SK-N-SH treated with all-trans-retinoic acid at 6 μM for 48 hours (cell line): Measurements from ENCODE around the gene SEMA5A.

Experiments used
- ATAC-seq: fragments of 200-7000 bp; cut with Tn5 transposase; 3 replicates; pipeline ENCODE4 v1.9.1; 2020; ENCODE audit warnings: mild to moderate bottlenecking, moderate library complexity
- BACH2 ChIP-seq: fragments of 250-450 bp; sonication (Bioruptor Pico); IDR thresholded peaks from 2 replicates; pipeline ENCODE4 v1.9.0; 2021; ENCODE audit warnings: mild to moderate bottlenecking, borderline replicate concordance
- CREB5 ChIP-seq: fragments of 250-450 bp; sonication (Bioruptor Pico); IDR thresholded peaks from 2 replicates; pipeline ENCODE4 v1.5.1; 2020; ENCODE audit warnings: low read depth, mild to moderate bottlenecking, moderate library complexity
- CSDC2 ChIP-seq: fragments of 250-450 bp; sonication (Bioruptor Pico); IDR thresholded peaks from 2 replicates; pipeline ENCODE4 v1.5.0; 2020; ENCODE audit warnings: mild to moderate bottlenecking, moderate library complexity
- CSRNP3 ChIP-seq: fragments of 250-450 bp; sonication (Bioruptor Pico); IDR thresholded peaks from 2 replicates; pipeline ENCODE4 v1.5.1; 2021; ENCODE audit warnings: mild to moderate bottlenecking, moderate library complexity
- ISL1 ChIP-seq: fragments of 250-450 bp; sonication (Bioruptor Pico); IDR thresholded peaks from 2 replicates; pipeline ENCODE4 v2.1.2; 2022; ENCODE audit warnings: mild to moderate bottlenecking, moderate library complexity
- OSR1 ChIP-seq: fragments of 250-450 bp; sonication (Bioruptor Pico); IDR thresholded peaks from 2 replicates; pipeline ENCODE4 v1.8.0; 2022; ENCODE audit warnings: moderate library complexity, mild to moderate bottlenecking, inconsistent platforms
- PATZ1 ChIP-seq: fragments of 250-450 bp; sonication (Bioruptor Pico); IDR thresholded peaks from 2 replicates; pipeline ENCODE4 v1.8.0; 2020; ENCODE audit warnings: mild to moderate bottlenecking, moderate library complexity, borderline replicate concordance
- POU6F1 ChIP-seq: fragments of 250-450 bp; sonication (Bioruptor Pico); IDR thresholded peaks from 2 replicates; pipeline ENCODE4 v1.8.0; 2021; ENCODE audit warnings: low read depth, mild to moderate bottlenecking, moderate library complexity, borderline replicate concordance
- RARB ChIP-seq: fragments of 250-450 bp; sonication (Bioruptor Pico); IDR thresholded peaks from 2 replicates; pipeline ENCODE4 v1.8.0; 2021; ENCODE audit warnings: mild to moderate bottlenecking, moderate library complexity
- SNAI2 ChIP-seq: fragments of 250-450 bp; sonication (Bioruptor Pico); IDR thresholded peaks from 2 replicates; pipeline ENCODE4 v1.5.0; 2020; ENCODE audit warnings: mild to moderate bottlenecking, moderate library complexity
- TCF4 ChIP-seq: fragments of 250-450 bp; sonication (Bioruptor Pico); IDR thresholded peaks from 2 replicates; pipeline ENCODE4 v1.8.0; 2021; ENCODE audit warnings: mild to moderate bottlenecking, moderate library complexity, borderline replicate concordance
- TOX ChIP-seq: fragments of 250-450 bp; sonication (Bioruptor Pico); IDR thresholded peaks from 2 replicates; pipeline ENCODE4 v1.8.0; 2021; ENCODE audit warnings: mild to moderate bottlenecking, moderate library complexity, borderline replicate concordance
- TSHZ2 ChIP-seq: fragments of 250-450 bp; sonication (Bioruptor Pico); IDR thresholded peaks from 2 replicates; pipeline ENCODE4 v1.5.0; 2020; ENCODE audit warnings: mild to moderate bottlenecking, moderate library complexity
- ZC3H10 ChIP-seq: fragments of 250-450 bp; sonication (Bioruptor Pico); IDR thresholded peaks from 2 replicates; pipeline ENCODE4 v1.5.1; 2021; ENCODE audit warnings: mild to moderate bottlenecking, moderate library complexity
- ZNF70 ChIP-seq: fragments of 450-650 bp; formaldehyde crosslinking; IDR thresholded peaks from 2 replicates; pipeline ENCODE4 v1.5.0; 2020; ENCODE audit warnings: mild to moderate bottlenecking, moderate library complexity

The SEMA5A gene

GRCh38 chr5:9409413-9409960, 136.4 kb downstream of the SEMA5A start:
- ATAC-seq: no peak
- TF ChIP-seq RARB (CRISPR knock-in tag): no peak
- no peak for TF ChIP-seq CSDC2
- TF ChIP-seq TSHZ2 (CRISPR knock-in tag): no peak
- TF ChIP-seq POU6F1 (CRISPR knock-in tag): no peak
- TF ChIP-seq ZNF70: no peak
- no peak for TF ChIP-seq PATZ1 (CRISPR knock-in tag)
- no peak for TF ChIP-seq TCF4 (CRISPR knock-in tag)
- no peak for TF ChIP-seq ZC3H10
- TF ChIP-seq BACH2 (CRISPR knock-in tag): no peak
- no peak for TF ChIP-seq SNAI2 (CRISPR knock-in tag)

- ATAC-seq: no peak
- TF ChIP-seq TCF4 (CRISPR knock-in tag) (no peak), ZC3H10 (no peak), CSRNP3 (CRISPR knock-in tag) (no peak), CSDC2 (no peak), TSHZ2 (CRISPR knock-in tag) (no peak), ISL1 (CRISPR knock-in tag) (no peak), BACH2 (CRISPR knock-in tag) (no peak), CREB5 (CRISPR knock-in tag) (no peak), OSR1 (no peak), TOX (CRISPR knock-in tag) (no peak), POU6F1 (CRISPR knock-in tag) (no peak), ZNF70 (no peak)
Measured at GRCh38 chr5:9408964-9409363, 136.9 kb downstream of the SEMA5A start.
